H1 (cell line): Measurements from ENCODE around the gene AAR2. TPM values are rescaled to one million over a fixed set of nuclear protein-coding genes. Genes with fewer than 3 reads are reported as not detected.
A peak's percentile ranks its signal among the peaks of the same experiment; 100 is the strongest.

Experiments
- CTCF ChIA-PET: fragments of 300-600 bp; sonication (Branson Sonifier 250); formaldehyde crosslinking; loops from one replicate; lab custom pipeline; 2021; ENCODE audit not compliant: partially characterized antibody; lab: Charles Lee
- POLR2A ChIA-PET: fragments of 300-600 bp; sonication (Branson Sonifier 250); formaldehyde crosslinking; loops from one replicate; lab custom pipeline; 2021; ENCODE audit warnings: inconsistent platforms; ENCODE audit not compliant: partially characterized antibody; lab: Charles Lee
- DNase-seq, 2 experiments: peaks; one replicate each; pipeline versions ENCODE4 v3.0.0 to v3.0.0-alpha.2; 2010 to 2022; ENCODE audit warnings: low spot score in 2 of 2, low read depth in 1 of 2, mixed read lengths in 1 of 2
- FAIRE-seq: peaks from 2 replicates; lab custom pipeline; 2011; peaks lifted over from hg19 to GRCh38; lab: Jason Lieb, UNC
- H2AFZ ChIP-seq: 2 replicates; pipeline ENCODE4 v1.8.1; 2012; ENCODE audit warnings: low read length, inconsistent platforms
- H2AK5ac ChIP-seq: 2 replicates; pipeline ENCODE4 v1.6.1; 2013; ENCODE audit warnings: low read depth, low read length
- H2BK120ac ChIP-seq: replicated peaks from 2 replicates; pipeline ENCODE3; 2013; ENCODE audit warnings: low read depth, low read length, inconsistent platforms
- H2BK12ac ChIP-seq: 2 replicates; pipeline ENCODE4 v1.6.1; 2013; ENCODE audit warnings: low read depth, low read length
- H2BK15ac ChIP-seq: 2 replicates; pipeline ENCODE4 v1.6.1; 2013; ENCODE audit warnings: low read length
- H2BK20ac ChIP-seq: 2 replicates; pipeline ENCODE4 v1.6.1; 2013; ENCODE audit warnings: low read length
- H2BK5ac ChIP-seq: 2 replicates; pipeline ENCODE4 v1.6.1; 2013; ENCODE audit warnings: low read depth, low read length
- H3K14ac ChIP-seq: 2 replicates; pipeline ENCODE4 v1.6.1; 2013; ENCODE audit warnings: inconsistent platforms; ENCODE audit not compliant: insufficient read length
- H3K18ac ChIP-seq: 2 replicates; pipeline ENCODE4 v1.6.1; 2013; ENCODE audit warnings: low read length; ENCODE audit errors: extremely low read depth
- H3K23ac ChIP-seq: 2 replicates; pipeline ENCODE4 v1.6.1; 2013; ENCODE audit warnings: inconsistent platforms; ENCODE audit not compliant: insufficient read length
- H3K23me2 ChIP-seq: 2 replicates; pipeline ENCODE4 v1.6.1; 2013; ENCODE audit warnings: low read depth, low read length
- H3K27ac ChIP-seq: 2 replicates; pipeline ENCODE4 v1.6.1; 2011; ENCODE audit warnings: low read depth, low read length, inconsistent platforms
- H3K27me3 ChIP-seq, 4 experiments: replicated peaks in 1 of 4; 1 replicate in 1 of 4; 2 replicates in 3 of 4; pipeline versions ENCODE4 v1.6.1 to v1.8.1; 2011 to 2013; ENCODE audit warnings: low read length in 3 of 4, mild to moderate bottlenecking in 3 of 4, inconsistent platforms in 2 of 4, mixed read lengths in 2 of 4, moderate library complexity in 1 of 4; ENCODE audit not compliant: control insufficient read depth in 3 of 4, insufficient read depth in 3 of 4; ENCODE audit errors: extremely low read depth in 1 of 4
- H3K36me3 ChIP-seq, 4 experiments: 2 replicates each; pipeline versions ENCODE4 v1.6.1 to v1.8.1; 2011 to 2013; ENCODE audit warnings: mild to moderate bottlenecking in 4 of 4, low read length in 3 of 4, moderate library complexity in 2 of 4, control low read depth in 1 of 4, inconsistent platforms in 1 of 4; ENCODE audit not compliant: insufficient read depth in 4 of 4, control insufficient read depth in 2 of 4
- H3K4ac ChIP-seq: replicated peaks from 2 replicates; pipeline ENCODE3; 2013; ENCODE audit warnings: low read length, low read depth, mixed read lengths, inconsistent platforms; ENCODE audit not compliant: insufficient read length
- H3K4me1 ChIP-seq, 4 experiments: replicated peaks in 1 of 4; 1 replicate in 1 of 4; 2 replicates in 3 of 4; pipeline versions ENCODE4 v1.6.1 to v1.8.1; 2011 to 2013; ENCODE audit warnings: low read length in 3 of 4, inconsistent platforms in 2 of 4, mixed read lengths in 1 of 4; ENCODE audit not compliant: insufficient read depth in 4 of 4, control insufficient read depth in 3 of 4
- H3K4me2 ChIP-seq, 2 experiments: 2 replicates each; pipeline versions ENCODE4 v1.6.1 to v1.8.1; 2011 to 2013; ENCODE audit warnings: low read depth in 2 of 2, low read length in 2 of 2, control low read depth in 1 of 2, inconsistent platforms in 1 of 2, mild to moderate bottlenecking in 1 of 2; ENCODE audit not compliant: insufficient read depth in 1 of 2
- H3K4me3 ChIP-seq, 4 experiments: fragments of 200-600, 300-600 bp in 1 of 4; sonication (generic), shearing (Covaris generic), sonication (Bioruptor Twin) in 1 of 4; 2 replicates each; pipeline versions ENCODE4 v1.5.1 to v1.8.1; 2011 to 2016; ENCODE audit warnings: low read length in 4 of 4, low read depth in 3 of 4, control low read depth in 2 of 4, inconsistent platforms in 2 of 4, mild to moderate bottlenecking in 2 of 4, mixed read lengths in 1 of 4, moderate library complexity in 1 of 4; ENCODE audit not compliant: insufficient read depth in 2 of 4; ENCODE audit errors: extremely low read depth in 1 of 4
- H3K56ac ChIP-seq: replicated peaks from 2 replicates; pipeline ENCODE3; 2013; ENCODE audit warnings: low read depth, mild to moderate bottlenecking, mixed read lengths, low read length, inconsistent platforms; ENCODE audit not compliant: insufficient read length
- H3K79me1 ChIP-seq: 2 replicates; pipeline ENCODE4 v1.6.1; 2013; ENCODE audit warnings: low read depth, low read length, control low read depth
- H3K79me2 ChIP-seq, 2 experiments: 2 replicates each; pipeline versions ENCODE4 v1.6.1 to v1.8.1; 2012 to 2013; ENCODE audit warnings: low read length in 2 of 2, mild to moderate bottlenecking in 2 of 2, inconsistent platforms in 1 of 2; ENCODE audit not compliant: insufficient read depth in 2 of 2, control insufficient read depth in 1 of 2
- H3K9ac ChIP-seq, 4 experiments: replicated peaks in 1 of 4; 1 replicate in 1 of 4; 2 replicates in 3 of 4; pipeline versions ENCODE4 v1.6.1 to v1.8.1; 2011 to 2013; ENCODE audit warnings: low read depth in 3 of 4, low read length in 3 of 4, control low read depth in 2 of 4, mild to moderate bottlenecking in 2 of 4, moderate library complexity in 2 of 4, inconsistent platforms in 1 of 4; ENCODE audit errors: extremely low read depth in 1 of 4
- H3K9me3 ChIP-seq, 2 experiments: 2 replicates each; pipeline versions ENCODE4 v1.6.1 to v1.8.1; 2012 to 2013; ENCODE audit warnings: mild to moderate bottlenecking in 2 of 2, moderate library complexity in 2 of 2, control low read depth in 1 of 2, inconsistent platforms in 1 of 2, low read depth in 1 of 2, low read length in 1 of 2, mixed read lengths in 1 of 2; ENCODE audit not compliant: insufficient read depth in 2 of 2
- H4K20me1 ChIP-seq, 2 experiments: replicated peaks in 1 of 2; 2 replicates each; pipeline versions ENCODE3 to v1.8.1; 2011 to 2013; ENCODE audit warnings: inconsistent platforms in 2 of 2, low read length in 2 of 2, mild to moderate bottlenecking in 1 of 2; ENCODE audit not compliant: insufficient read depth in 2 of 2, control insufficient read depth in 1 of 2
- H4K5ac ChIP-seq: 2 replicates; pipeline ENCODE4 v1.6.1; 2013; ENCODE audit warnings: low read length, low read depth, mixed read lengths, inconsistent platforms; ENCODE audit not compliant: insufficient read length
- H4K8ac ChIP-seq: 2 replicates; pipeline ENCODE4 v1.8.0; 2013; ENCODE audit warnings: mild to moderate bottlenecking, moderate library complexity, low read length, inconsistent platforms; ENCODE audit not compliant: insufficient read depth; ENCODE audit errors: extremely low read depth
- H4K91ac ChIP-seq: replicated peaks from 2 replicates; pipeline ENCODE3; 2013; ENCODE audit warnings: low read length, mixed read lengths, inconsistent platforms; ENCODE audit not compliant: insufficient read length
- JUND ChIP-seq: IDR thresholded peaks from 2 replicates; pipeline ENCODE4 v1.6.1; 2011; ENCODE audit warnings: mild to moderate bottlenecking, improper control_type of control experiment, low read length
- TCF12 ChIP-seq: IDR thresholded peaks from 2 replicates; pipeline ENCODE4 v1.6.1; 2011; ENCODE audit warnings: low read depth, mild to moderate bottlenecking, low read length
- WGBS, 2 experiments: shearing (Covaris generic) in 1 of 2; methylation state at CpG; one replicate each; pipeline versions ENCODE4 v1.1.6 to v1.1.7; 2013 to 2015; ENCODE audit warnings: low lambda C conversion rate in 2 of 2, mixed read lengths in 2 of 2, inconsistent platforms in 1 of 2, low coverage in 1 of 2, missing lambda C conversion rate in 1 of 2; ENCODE audit not compliant: insufficient replicate concordance in 2 of 2, insufficient coverage in 1 of 2, insufficient read length in 1 of 2; ENCODE audit errors: extremely low coverage in 1 of 2, missing lambda C conversion rate in 1 of 2; 5-methylcytosine and 5-hydroxymethylcytosine counted together
- polyA plus RNA-seq, 7 experiments: library from polyadenylated mRNA; depleted of rRNA in 3 of 7; stranded (reverse) in 5 of 7; unstranded in 2 of 7; fragments of >200 nt in 5 of 7; fragments of 200-250 nt in 2 of 7; gene quantifications; 1 replicate in 5 of 7; 2 replicates in 1 of 7; 4 replicates in 1 of 7; pipeline versions ENCODE4 v1.2.1 to v1.2.3, GENCODE V29; 2011 to 2013; ENCODE audit warnings: missing spikeins in 2 of 7, mixed read lengths in 2 of 7
- total RNA-seq: library from RNA; stranded (reverse); fragmentation: NEBNext Ultra II Directional; extraction: Animal tissue kit (Norgen Biotek cat#: 25700); gene quantifications from 2 replicates; pipeline ENCODE4 v1.2.1, GENCODE V29; 2021

Gene AAR2
- total and polyA plus RNA-seq, 2 of the 8 experiments (the other 6 are each of a cell fraction or from before 2014, with no cell fraction given) = 25.5 to 36.1 TPM

DNA sequence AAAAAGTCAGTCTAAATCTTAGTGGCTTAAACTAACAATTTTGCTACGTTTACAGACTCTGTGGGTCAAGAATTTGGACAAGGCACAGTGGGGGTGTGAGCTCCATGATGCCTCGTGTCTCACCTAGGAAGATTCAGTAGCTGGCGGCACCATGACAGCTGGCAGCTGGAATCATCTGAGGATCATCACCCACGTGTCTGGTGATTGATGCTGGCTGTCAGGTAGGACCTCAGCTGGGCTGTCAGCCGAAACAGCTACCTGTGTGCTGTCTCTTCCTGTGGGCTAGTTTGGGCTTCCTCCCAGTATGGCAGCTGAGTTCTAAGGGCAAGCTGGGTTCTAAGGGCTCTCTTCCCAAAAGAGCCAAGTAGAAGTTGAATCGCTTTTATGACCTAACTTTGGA is 43.5 kb downstream of the AAR2 start:
- Histone ChIP-seq H3K79me1 (no peaks in the 10 kb centered on the region), H3K56ac (no peak overlapping the region), H2BK120ac (no peak overlapping the region), H4K8ac (no peak overlapping the region), H2AFZ (no peak overlapping the region), H2BK5ac (no peak overlapping the region), H2BK15ac (no peak overlapping the region), H3K4ac (no peak overlapping the region), H4K91ac (no peak overlapping the region), H3K4me1 (no peaks in the 10 kb centered on the region), H4K5ac (no peak overlapping the region), H3K9me3 (no peaks in the 10 kb centered on the region), H3K79me2 (no peaks in the 10 kb centered on the region), H3K9ac (no peak overlapping the region), H3K4me3 (no peak overlapping the region), H3K27me3 (no peaks in the 10 kb centered on the region), H3K14ac (no peak overlapping the region), H2BK12ac (no peak overlapping the region), H3K23ac (no peak overlapping the region), H4K20me1 (peaks cover 0 to 5% of the 10 kb centered on the region in 2 experiments), H3K18ac (no peak overlapping the region), H2AK5ac (no peak overlapping the region), H3K23me2 (peaks cover 4% of the 10 kb centered on the region; the same call in 1 of the 2 replicates), H3K27ac (no peak overlapping the region), H3K4me2 (no peak overlapping the region), H3K36me3 (no peaks in the 10 kb centered on the region), H2BK20ac (no peak overlapping the region)
- ChIA-PET POLR2A (interaction anchor here (0.6 kb wide), 1 partner anchor 295 kb away, joined by 7 read pairs; no protein-coding TSS in a partner anchor), CTCF (interaction anchor here (0.6 to 2.4 kb wide), 8 partner anchors 11 to 1794 kb away, joined by 3 to 10 read pairs (median 6); no protein-coding TSS in a partner anchor)
- TF ChIP-seq TCF12 (no peak), JUND (no peak)
- FAIRE-seq = no peak
- 87% methylated on average over 6 of the region's 6 CpGs; no CpG with 5 or more reads in 1 of the 2 experiments for WGBS, 2 experiments
- DNase-seq = peak in 1 of 2 experiments; percentile 24
